ENCODE measurements around the gene MYO19.

MYO19 gene

GRCh38 chr17:36534840-36535668, at the start of gene MYO19, which contains the start of gene PIGW:
Gene MYO19 (minus strand): TSS chr17:36534868. CDS start chr17:36532538, 2,330 bp downstream.
Gene PIGW (plus strand): TSS chr17:36534987. CDS start chr17:36537102, 2,115 bp downstream.
- peak; percentile 77 to 80 (median 80) for DNase-seq (ENCODE audit: low read depth in 3 of 3)

GRCh38 chr17:36583787-36584186, 49.1 kb upstream of the MYO19 start:
- no peak for DNase-seq (ENCODE audit: low read depth in 3 of 3)

GRCh38 chr17:36578671-36579070, 44.0 kb upstream of the MYO19 start:
- no peak for DNase-seq (ENCODE audit: low read depth in 3 of 3)

GRCh38 chr17:36576793-36577192, 42.1 kb upstream of the MYO19 start:
- DNase-seq (ENCODE audit: low read depth in 3 of 3): no peak

GRCh38 chr17:36575028-36575427, 40.4 kb upstream of the MYO19 start:
- no peak for DNase-seq (ENCODE audit: low read depth in 3 of 3)

- no peak for DNase-seq (ENCODE audit: low read depth in 3 of 3)
Observed at GRCh38 chr17:36566081-36566480, 31.4 kb upstream of the MYO19 start.

GRCh38 chr17:36553459-36553858, 18.8 kb upstream of the MYO19 start:
- no peak for DNase-seq (ENCODE audit: low read depth in 3 of 3)

- DNase-seq (ENCODE audit: low read depth in 3 of 3): no peak
Observed at GRCh38 chr17:36550491-36551417, 16.1 kb upstream of the MYO19 start.

- DNase-seq (ENCODE audit: low read depth in 3 of 3): no peak
Observed at GRCh38 chr17:36547776-36548175, 13.1 kb upstream of the MYO19 start.

- DNase-seq (ENCODE audit: low read depth in 3 of 3): no peak
Observed at GRCh38 chr17:36546418-36547093, 11.9 kb upstream of the MYO19 start.

- peak; percentile 90 to 95 (median 92) for DNase-seq (ENCODE audit: low read depth in 3 of 3)
Observed at GRCh38 chr17:36545465-36546417, 11.1 kb upstream of the MYO19 start.

GRCh38 chr17:36545077-36545464, 10.4 kb upstream of the MYO19 start:
- peak in 1 of 3 experiments; percentile 59 for DNase-seq (ENCODE audit: low read depth in 3 of 3)

GRCh38 chr17:36544307-36545076, 9.8 kb upstream of the MYO19 start, which contains the start of gene GGNBP2:
Gene GGNBP2 (plus strand): TSS chr17:36544919. CDS start chr17:36545725, 806 bp downstream.
- DNase-seq (ENCODE audit: low read depth in 3 of 3): peak; percentile 77 to 92 (median 90)

GRCh38 chr17:36544044-36544306, 9.3 kb upstream of the MYO19 start:
- DNase-seq (ENCODE audit: low read depth in 3 of 3): no peak

- DNase-seq (ENCODE audit: low read depth in 3 of 3): no peak
Observed at GRCh38 chr17:36542755-36543154, 8.1 kb upstream of the MYO19 start.

GRCh38 chr17:36540696-36541095, 6.0 kb upstream of the MYO19 start:
- DNase-seq (ENCODE audit: low read depth in 3 of 3): no peak

GRCh38 chr17:36535669-36536081, 1.0 kb upstream of the MYO19 start:
- no peak for DNase-seq (ENCODE audit: low read depth in 3 of 3)

- peak in 2 of 3 experiments; percentile 31 to 39 for DNase-seq (ENCODE audit: low read depth in 3 of 3)
Observed at GRCh38 chr17:36533935-36534839, 481 bp downstream of the MYO19 start.

GRCh38 chr17:36532435-36532975, 2.2 kb downstream of the MYO19 start:
- DNase-seq (ENCODE audit: low read depth in 3 of 3): no peak

All from stimulated activated CD4-positive, alpha-beta T cell treated with anti-CD3 and anti-CD28 coated beads, TNF-alpha, amount 100 ng/mL, for 4 hours (primary cell).